HepG2 (cell line): ENCODE measurements around the gene CAPRIN2. TPM values are rescaled to one million over a fixed set of nuclear protein-coding genes. Genes with fewer than 3 reads are reported as not detected.

Experiments used
- CHD2 ChIP-seq: IDR thresholded peaks from 2 replicates; pipeline ENCODE4 v1.6.1; 2011; ENCODE audit warnings: low read depth, low read length, improper control_type of control experiment
- JUN ChIP-seq: sonication (generic); formaldehyde crosslinking; IDR thresholded peaks from 2 replicates; pipeline ENCODE4 v1.4.0; 2020; ENCODE audit warnings: mild to moderate bottlenecking, missing genetic modification reagents
- MAZ ChIP-seq, 2 experiments: sonication (generic) in 1 of 2; formaldehyde crosslinking in 1 of 2; IDR thresholded peaks; 2 replicates each; pipeline versions ENCODE4 v1.5.0 to v1.6.1; 2012 to 2020; ENCODE audit warnings: low read depth in 2 of 2, mild to moderate bottlenecking in 2 of 2, borderline replicate concordance in 1 of 2, improper control_type of control experiment in 1 of 2, low read length in 1 of 2, missing genetic modification reagents in 1 of 2, moderate library complexity in 1 of 2
- MBNL3 ChIP-seq: fragments of 250-450 bp; sonication (Bioruptor Pico); conservative IDR thresholded peaks from 2 replicates; pipeline ENCODE4 v1.8.0; 2022; ENCODE audit warnings: mild to moderate bottlenecking, inconsistent platforms
- MED1 ChIP-seq: sonication (generic); formaldehyde crosslinking; IDR thresholded peaks from 2 replicates; pipeline ENCODE4 v1.4.0; 2020; ENCODE audit warnings: missing genetic modification reagents
- MEF2D ChIP-seq: sonication (generic); formaldehyde crosslinking; IDR thresholded peaks from 2 replicates; pipeline ENCODE4 v1.5.1; 2020; ENCODE audit warnings: mild to moderate bottlenecking, missing genetic modification reagents
- PHF5A ChIP-seq: IDR thresholded peaks from one replicate; pipeline ENCODE4 v1.6.1; 2018; ENCODE audit warnings: low read depth, missing genetic modification reagents; ENCODE audit not compliant: unreplicated experiment
- PHF8 ChIP-seq: sonication (generic); formaldehyde crosslinking; IDR thresholded peaks from 2 replicates; pipeline ENCODE4 v1.5.0; 2020; ENCODE audit warnings: missing genetic modification reagents
- PREB ChIP-seq: sonication (generic); formaldehyde crosslinking; IDR thresholded peaks from 2 replicates; pipeline ENCODE4 v1.4.0; 2020; ENCODE audit warnings: missing genetic modification reagents
- TFDP1 ChIP-seq: IDR thresholded peaks from 2 replicates; pipeline ENCODE4 v1.6.1; 2016; ENCODE audit warnings: missing compliant biosample characterization, missing genetic modification reagents, borderline replicate concordance
- TMF1 ChIP-seq: sonication (generic); formaldehyde crosslinking; IDR thresholded peaks from 2 replicates; pipeline ENCODE4 v1.8.1; 2022; ENCODE audit warnings: low read depth, missing genetic modification reagents
- ZNF17 ChIP-seq: sonication (generic); formaldehyde crosslinking; IDR thresholded peaks from 2 replicates; pipeline ENCODE4 v1.5.0; 2020; ENCODE audit warnings: mild to moderate bottlenecking, missing genetic modification reagents
- ZNF430 ChIP-seq: sonication (generic); formaldehyde crosslinking; IDR thresholded peaks from 2 replicates; pipeline ENCODE4 v1.9.0; 2021; ENCODE audit warnings: mild to moderate bottlenecking, missing genetic modification reagents
- ZNF615 ChIP-seq: sonication (generic); formaldehyde crosslinking; IDR thresholded peaks from 2 replicates; pipeline ENCODE4 v1.5.0; 2020; ENCODE audit warnings: mild to moderate bottlenecking, missing genetic modification reagents, borderline replicate concordance
- ZNF674 ChIP-seq: sonication (generic); formaldehyde crosslinking; IDR thresholded peaks from 2 replicates; pipeline ENCODE4 v1.5.0; 2020; ENCODE audit warnings: low read depth, mild to moderate bottlenecking, missing genetic modification reagents
- polyA plus RNA-seq, 8 experiments: library from polyadenylated mRNA; depleted of rRNA in 3 of 8; stranded (reverse) in 7 of 8; unstranded in 1 of 8; fragments of >200 nt; fragmentation: Illumina TruSeq in 4 of 8; extraction: Trizol in 4 of 8; gene quantifications; 2 replicates each; pipeline versions ENCODE4 v1.2.1 to v1.2.3, GENCODE V29; 2011 to 2016; ENCODE audit warnings: low read depth in 4 of 8, missing spikeins in 1 of 8, mixed read lengths in 1 of 8; ENCODE audit not compliant: insufficient read depth in 1 of 8
- total RNA-seq, 5 experiments: library from RNA; depleted of rRNA; stranded (reverse); fragments of >200 nt; fragmentation: Illumina TruSeq; extraction: Trizol; gene quantifications; 2 replicates each; pipeline ENCODE4 v1.2.3, GENCODE V29; 2016; ENCODE audit warnings: low read depth in 1 of 5
- TF ChIP-seq, protein P1 (sequence below): sonication (generic); formaldehyde crosslinking; IDR thresholded peaks from 2 replicates; pipeline ENCODE4 v1.5.0; 2020; ENCODE audit warnings: mild to moderate bottlenecking, missing genetic modification reagents, borderline replicate concordance
- TF ChIP-seq, protein P2 (sequence below): sonication (generic); formaldehyde crosslinking; IDR thresholded peaks from 2 replicates; pipeline ENCODE4; 2020; ENCODE audit warnings: missing genetic modification reagents, mild to moderate bottlenecking, borderline replicate concordance

The CAPRIN2 gene
- total and polyA plus RNA-seq, 2 of the 13 experiments (the other 11 are each of a cell fraction or from before 2014, with no cell fraction given): 21.7 to 30.6 TPM

DNA sequence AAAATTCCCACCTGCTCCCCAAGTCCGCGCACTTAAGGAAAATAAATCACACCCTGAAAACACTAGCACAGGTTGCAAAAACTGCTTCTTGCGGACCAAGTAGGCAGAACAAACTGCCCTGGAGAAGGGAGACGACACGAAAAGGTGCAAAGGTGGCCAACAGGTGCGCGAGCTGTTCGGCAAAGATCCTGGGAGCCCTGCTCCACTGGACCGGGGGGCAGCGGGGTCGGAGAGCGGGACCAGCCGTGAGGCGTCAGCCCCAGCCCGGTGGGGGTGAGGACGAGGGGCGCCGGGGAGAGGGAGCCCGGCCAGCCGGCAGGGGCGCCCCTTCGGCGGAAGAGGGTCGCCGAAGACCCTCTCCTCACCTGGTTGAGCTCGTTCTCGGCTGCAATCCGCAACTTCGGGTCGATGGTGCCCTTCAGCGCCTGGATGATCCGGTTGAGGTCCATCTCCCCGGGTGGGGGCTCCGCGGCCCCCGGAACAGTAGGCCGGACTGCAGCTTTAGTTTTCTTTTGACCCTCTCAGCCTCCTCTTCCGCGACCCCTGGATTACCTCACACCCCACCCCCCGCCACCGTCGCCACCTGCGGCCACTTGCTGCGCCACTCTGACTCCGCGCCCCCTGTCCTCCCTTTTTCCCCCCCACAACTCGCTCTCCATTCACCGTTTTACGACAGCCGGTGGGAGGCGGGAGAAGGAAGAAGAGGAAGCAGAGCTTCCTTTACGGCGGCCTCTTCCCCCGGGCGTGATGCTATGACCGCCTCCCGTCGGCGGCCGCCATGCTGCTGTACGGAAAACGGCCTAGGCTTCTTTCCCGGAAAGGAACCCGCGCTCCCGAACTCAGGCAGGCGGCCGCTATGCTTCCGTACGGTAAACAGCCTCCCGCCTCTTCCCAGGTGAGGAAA lies 59.3 kb downstream of the CAPRIN2 start, which contains the start of gene IPO8 (continued):
- TF ChIP-seq, protein P1, sequence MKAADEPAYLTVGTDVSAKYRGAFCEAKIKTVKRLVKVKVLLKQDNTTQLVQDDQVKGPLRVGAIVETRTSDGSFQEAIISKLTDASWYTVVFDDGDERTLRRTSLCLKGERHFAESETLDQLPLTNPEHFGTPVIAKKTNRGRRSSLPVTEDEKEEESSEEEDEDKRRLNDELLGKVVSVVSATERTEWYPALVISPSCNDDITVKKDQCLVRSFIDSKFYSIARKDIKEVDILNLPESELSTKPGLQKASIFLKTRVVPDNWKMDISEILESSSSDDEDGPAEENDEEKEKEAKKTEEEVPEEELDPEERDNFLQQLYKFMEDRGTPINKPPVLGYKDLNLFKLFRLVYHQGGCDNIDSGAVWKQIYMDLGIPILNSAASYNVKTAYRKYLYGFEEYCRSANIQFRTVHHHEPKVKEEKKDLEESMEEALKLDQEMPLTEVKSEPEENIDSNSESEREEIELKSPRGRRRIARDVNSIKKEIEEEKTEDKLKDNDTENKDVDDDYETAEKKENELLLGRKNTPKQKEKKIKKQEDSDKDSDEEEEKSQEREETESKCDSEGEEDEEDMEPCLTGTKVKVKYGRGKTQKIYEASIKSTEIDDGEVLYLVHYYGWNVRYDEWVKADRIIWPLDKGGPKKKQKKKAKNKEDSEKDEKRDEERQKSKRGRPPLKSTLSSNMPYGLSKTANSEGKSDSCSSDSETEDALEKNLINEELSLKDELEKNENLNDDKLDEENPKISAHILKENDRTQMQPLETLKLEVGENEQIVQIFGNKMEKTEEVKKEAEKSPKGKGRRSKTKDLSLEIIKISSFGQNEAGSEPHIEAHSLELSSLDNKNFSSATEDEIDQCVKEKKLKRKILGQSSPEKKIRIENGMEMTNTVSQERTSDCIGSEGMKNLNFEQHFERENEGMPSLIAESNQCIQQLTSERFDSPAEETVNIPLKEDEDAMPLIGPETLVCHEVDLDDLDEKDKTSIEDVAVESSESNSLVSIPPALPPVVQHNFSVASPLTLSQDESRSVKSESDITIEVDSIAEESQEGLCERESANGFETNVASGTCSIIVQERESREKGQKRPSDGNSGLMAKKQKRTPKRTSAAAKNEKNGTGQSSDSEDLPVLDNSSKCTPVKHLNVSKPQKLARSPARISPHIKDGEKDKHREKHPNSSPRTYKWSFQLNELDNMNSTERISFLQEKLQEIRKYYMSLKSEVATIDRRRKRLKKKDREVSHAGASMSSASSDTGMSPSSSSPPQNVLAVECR (CRISPR knock-in tag): peak; percentile 66; the same call in 1 of the 2 replicates
- peak; percentile 81 for TF ChIP-seq PHF8 (CRISPR knock-in tag)
- TF ChIP-seq TMF1 (CRISPR knock-in tag): no peak; the same call in 1 of the 2 replicates
- peak; percentile 67 for TF ChIP-seq MED1
- TF ChIP-seq MBNL3 (CRISPR knock-in tag): no peak
- peak; percentile 62; the same call in 1 of the 2 replicates for TF ChIP-seq MEF2D (CRISPR knock-in tag)
- TF ChIP-seq PREB (CRISPR knock-in tag): no peak
- no peak for TF ChIP-seq PHF5A
- TF ChIP-seq TFDP1 (CRISPR knock-in tag): no peak; the same call in 1 of the 2 replicates
- no peak for TF ChIP-seq CHD2
- no peak for TF ChIP-seq JUN
- TF ChIP-seq, protein P2, sequence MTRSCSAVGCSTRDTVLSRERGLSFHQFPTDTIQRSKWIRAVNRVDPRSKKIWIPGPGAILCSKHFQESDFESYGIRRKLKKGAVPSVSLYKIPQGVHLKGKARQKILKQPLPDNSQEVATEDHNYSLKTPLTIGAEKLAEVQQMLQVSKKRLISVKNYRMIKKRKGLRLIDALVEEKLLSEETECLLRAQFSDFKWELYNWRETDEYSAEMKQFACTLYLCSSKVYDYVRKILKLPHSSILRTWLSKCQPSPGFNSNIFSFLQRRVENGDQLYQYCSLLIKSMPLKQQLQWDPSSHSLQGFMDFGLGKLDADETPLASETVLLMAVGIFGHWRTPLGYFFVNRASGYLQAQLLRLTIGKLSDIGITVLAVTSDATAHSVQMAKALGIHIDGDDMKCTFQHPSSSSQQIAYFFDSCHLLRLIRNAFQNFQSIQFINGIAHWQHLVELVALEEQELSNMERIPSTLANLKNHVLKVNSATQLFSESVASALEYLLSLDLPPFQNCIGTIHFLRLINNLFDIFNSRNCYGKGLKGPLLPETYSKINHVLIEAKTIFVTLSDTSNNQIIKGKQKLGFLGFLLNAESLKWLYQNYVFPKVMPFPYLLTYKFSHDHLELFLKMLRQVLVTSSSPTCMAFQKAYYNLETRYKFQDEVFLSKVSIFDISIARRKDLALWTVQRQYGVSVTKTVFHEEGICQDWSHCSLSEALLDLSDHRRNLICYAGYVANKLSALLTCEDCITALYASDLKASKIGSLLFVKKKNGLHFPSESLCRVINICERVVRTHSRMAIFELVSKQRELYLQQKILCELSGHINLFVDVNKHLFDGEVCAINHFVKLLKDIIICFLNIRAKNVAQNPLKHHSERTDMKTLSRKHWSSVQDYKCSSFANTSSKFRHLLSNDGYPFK (CRISPR knock-in tag): peak; percentile 49; the same call in 1 of the 2 replicates
- 0 out of 2 replicates have a peak, but pooled peaks have one; percentile 55 for TF ChIP-seq MAZ (IDR thresholded peaks at IDR 0.05; ENCODE audit: borderline replicate concordance, low read depth, low read length)
- TF ChIP-seq MAZ (CRISPR knock-in tag; IDR thresholded peaks at IDR 0.05; ENCODE audit: low read depth): peak; percentile 68
- TF ChIP-seq ZNF674 (CRISPR knock-in tag): 0 out of 2 replicates have a peak, but pooled peaks have one; percentile 68
- no peak for TF ChIP-seq ZNF430 (CRISPR knock-in tag)
- no peak for TF ChIP-seq ZNF17 (CRISPR knock-in tag)
- TF ChIP-seq ZNF615 (CRISPR knock-in tag): no peak
